GM21381 (cell line): Measurements from ENCODE around the gene COL7A1.
"Not testable (repeated sequence)": the region's sequence is repeated elsewhere in the genome, so short reads cannot be mapped to it uniquely, and the experiment has no call there.

Experiments
- ATAC-seq: cut with Tn5 transposase; IDR thresholded peaks from one replicate; pipeline ENCODE4 v1.9.1; 2021; ENCODE audit warnings: mild to moderate bottlenecking, moderate library complexity; ENCODE audit not compliant: unreplicated experiment

The COL7A1 gene

DNA sequence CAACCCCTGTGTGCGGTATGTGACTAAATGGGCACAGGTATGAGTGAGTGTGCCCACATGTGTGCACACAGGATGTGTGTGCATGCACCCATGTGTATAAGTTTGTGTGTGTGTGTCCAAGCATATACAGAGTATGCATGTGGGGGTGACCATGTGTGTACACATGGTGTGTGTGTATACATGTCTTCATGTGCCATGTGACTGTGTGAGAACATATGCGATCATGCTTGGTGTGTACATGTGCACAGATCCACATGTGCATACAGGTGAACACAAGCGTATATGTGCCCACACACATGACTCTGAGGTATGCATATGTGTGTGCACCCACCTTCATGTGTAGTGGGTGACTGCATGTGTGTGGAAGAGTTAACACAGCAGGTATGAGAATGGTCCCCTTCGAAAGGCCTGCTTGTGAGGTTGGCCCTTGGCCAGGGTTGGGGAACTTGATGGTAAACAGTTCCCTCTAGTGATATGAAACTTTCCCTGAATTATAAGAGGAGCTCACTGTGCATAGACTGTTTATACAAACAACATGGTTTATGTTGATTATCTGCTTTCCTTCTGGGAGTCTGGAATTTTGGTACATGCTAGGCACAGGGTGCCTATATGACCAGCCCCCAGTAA, 48.8 kb downstream of the COL7A1 start:
- no peak for ATAC-seq

DNA sequence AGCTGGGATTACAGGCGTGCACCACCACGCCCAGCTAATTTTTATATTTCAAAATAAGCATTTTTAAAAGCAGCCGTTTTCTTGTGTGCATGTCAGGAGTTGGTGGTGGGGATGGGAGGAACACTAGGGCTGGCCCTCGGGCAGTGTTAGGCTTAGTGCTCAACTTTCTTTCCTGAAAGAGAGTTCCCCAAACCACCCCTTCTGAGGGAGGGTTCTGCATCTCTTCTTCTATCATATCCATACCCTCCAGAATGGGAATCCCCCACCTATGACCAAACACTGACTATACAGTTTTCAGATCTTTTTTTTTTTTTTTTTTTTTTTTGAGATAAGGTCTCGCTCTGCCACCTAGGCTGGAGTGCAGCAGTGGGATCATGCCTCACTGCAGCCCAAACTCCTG, 51.0 kb downstream of the COL7A1 start:
- ATAC-seq, result no peak

DNA sequence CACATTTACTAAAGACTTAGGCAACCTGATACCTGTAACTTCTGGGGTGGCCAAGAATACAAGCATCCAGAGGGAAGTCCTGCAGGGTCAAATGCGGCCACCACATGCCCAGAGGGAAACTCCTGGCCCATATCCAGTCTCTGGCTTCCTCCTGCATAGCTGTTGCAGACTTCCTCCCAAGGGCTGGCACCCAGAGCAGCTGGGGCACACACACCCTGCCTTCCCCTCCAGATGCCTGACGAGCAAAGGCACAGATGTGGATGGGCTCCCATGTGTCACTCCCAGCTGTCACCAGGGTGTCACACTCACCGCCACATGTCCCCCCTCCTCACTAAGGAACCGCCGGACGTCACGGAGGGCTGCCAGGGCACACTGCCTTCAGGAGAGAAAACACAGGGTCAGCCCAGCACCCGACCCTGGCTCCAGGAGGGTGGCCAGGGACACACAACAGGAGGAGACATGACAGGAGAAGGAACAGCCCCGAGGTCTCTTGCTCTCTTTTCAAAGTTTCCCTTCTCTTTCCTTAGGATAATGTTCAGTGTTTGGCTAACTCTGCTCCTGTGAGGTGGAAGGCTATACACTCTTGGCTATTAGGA, 51.8 kb downstream of the COL7A1 start:
- ATAC-seq, result no peak

DNA sequence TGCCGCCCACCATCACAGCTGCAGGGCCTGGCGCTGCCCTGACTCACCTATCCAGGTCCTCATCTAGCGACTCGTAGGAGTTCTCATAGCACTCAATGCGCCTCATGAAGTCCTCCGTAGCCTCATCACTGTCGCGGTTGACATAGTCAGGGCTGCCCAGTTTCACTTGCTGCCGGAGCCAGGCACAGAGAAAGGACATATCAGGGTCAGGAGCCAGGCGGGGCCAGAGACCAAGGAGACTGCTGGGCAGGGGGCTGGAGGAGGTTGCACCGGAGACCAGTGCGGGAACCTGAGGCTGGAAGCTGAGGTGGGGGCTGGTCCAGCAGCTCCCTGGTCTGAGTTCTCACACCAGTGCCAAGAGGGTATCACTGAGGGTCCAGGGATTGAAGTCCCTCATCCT, 56.7 kb downstream of the COL7A1 start:
- ATAC-seq, result no peak

DNA sequence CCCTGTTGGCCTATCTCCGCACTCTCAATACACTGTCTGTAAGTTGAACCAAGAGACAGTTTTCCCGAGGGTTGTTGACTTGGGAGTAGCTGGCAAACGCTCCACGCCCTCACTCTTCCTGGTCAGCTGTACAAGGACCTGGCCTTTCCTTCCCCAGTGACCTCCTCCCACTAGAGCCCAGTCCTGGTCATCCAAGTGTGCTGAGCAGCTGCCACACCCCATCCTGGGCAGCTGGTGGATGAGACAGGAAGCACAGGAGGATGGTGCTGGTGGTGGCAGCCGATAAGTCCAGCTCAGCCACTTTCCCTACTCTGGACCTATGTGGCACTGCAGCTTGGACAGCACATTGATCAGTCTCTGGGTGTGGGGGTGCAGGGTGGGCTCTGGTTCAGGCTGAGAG, 58.3 kb downstream of the COL7A1 start:
- no peak for ATAC-seq

DNA sequence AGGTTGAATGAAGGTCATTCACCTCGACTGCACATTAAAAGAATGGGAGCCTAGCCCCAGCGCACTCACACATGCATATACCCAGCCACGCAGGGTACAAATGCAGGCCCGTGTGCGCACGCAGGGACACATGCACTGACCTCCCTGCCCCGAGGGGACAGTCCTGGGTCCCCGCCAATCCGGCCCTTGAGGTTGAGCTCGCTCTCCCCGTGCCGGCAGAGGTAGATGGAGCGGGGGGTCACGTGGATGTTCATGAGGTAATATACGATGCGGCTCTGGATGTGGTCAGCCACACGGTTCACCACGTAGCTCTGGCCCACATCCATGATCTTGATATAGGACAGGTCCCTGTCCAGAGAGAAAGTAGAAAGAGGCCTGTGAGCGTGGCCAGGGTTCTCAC, 59.0 kb downstream of the COL7A1 start:
- no peak for ATAC-seq

DNA sequence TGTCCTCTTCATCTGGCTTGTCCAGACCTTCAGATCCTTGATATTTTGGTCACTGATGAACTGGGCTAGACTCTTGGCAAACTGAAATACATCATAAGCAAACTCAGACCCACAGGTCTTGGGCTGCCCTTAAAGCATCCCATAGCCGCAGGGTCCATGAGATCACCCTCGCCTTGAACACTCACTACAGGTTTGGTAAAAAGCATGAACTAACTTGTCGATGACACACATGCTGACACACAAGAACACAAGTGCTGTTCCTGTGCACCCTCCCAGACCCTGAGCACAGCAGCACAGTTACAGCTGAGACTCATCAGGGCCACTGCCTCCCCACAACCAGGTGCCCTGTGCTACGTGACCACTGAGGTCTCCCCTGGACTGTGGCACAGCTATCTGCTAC, 59.6 kb downstream of the COL7A1 start:
- no peak for ATAC-seq

DNA sequence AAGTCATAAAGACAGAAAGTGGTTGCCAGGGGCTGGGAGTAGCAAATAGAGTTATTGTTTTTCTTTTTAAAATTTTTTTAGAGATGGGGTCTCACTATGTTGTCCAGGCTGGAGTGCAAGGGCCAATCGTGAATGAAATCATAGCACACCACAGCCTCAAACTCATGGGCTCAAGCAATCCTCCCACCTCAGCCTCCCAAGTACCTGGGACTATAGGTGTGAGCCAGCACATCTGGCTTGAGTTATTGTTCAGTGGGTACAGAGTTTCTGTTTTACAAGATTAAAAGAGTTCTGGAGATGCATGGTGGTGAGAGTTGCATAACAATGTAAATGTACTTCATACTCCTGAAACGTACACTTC, 62.2 kb downstream of the COL7A1 start:
- no peak for ATAC-seq

DNA sequence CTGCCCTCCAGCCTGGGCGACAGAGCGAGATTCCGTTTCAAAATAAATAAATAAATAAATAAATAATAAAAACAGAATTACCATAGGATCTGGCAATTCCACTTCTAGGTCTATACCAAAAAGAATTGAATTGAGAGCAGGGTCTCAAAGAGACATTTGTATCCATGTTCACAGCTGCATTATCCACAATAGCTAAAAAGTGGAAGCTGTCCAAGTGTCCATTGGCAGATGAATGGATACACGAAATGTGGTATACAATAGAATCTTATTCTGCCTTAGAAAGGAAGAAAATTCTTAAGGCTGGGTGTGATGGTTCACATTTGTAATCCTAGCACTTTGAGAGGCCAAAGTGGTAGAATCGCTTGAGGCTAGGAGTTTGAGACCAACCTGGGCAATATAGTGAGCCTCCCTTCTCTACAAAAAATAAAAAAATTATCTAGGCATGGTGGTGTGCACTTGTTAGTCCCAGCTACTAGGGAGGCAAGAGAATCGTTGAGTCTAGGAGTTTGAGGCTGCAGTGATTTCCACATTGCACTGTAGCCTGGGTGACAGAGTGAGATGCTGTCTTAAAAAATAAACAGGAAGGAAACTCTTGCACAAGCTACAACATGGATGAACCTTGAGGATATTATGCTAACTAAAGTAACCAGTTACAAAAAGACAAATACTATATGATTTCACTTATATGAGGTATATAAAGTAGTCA, 62.7 kb downstream of the COL7A1 start:
- ATAC-seq, result no peak

DNA sequence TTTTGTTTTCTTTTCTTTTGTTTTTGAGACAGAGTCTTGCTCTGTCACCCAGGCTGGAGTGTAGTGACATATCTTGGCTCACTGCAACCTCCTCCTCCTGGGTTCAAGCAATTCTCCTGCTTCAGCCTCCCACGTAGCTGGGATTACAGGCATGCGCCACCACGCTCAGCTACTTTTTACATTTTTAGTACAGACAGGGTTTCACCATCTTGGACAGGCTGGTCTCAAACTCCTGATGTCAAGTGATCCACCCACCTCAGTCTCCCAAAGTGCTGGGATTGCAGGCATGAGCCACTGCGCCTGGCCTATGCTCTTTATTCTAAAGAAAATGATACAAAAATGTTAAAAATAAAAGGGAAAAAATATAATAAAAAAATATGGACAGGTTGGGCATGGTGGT, 64.4 kb downstream of the COL7A1 start:
- not testable (repeated sequence) for ATAC-seq

DNA sequence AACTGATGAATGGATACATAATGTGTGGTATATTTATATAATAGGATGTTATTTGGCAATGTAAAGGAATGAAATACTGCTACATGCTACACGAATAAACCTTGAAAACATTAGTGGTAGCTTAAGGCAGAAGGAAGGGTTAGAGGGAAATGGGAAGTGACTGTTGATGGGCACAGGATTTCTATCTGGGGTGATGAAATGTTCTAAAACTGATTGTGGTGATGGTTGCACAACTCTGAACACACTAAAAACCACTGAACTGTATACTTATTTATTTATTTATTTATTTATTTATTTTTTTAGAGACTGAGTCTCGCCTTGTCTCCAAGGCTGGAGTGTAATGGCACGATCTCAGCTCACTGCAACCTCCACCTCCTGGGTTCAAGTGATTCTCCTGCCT, 66.4 kb downstream of the COL7A1 start:
- ATAC-seq, result no peak

DNA sequence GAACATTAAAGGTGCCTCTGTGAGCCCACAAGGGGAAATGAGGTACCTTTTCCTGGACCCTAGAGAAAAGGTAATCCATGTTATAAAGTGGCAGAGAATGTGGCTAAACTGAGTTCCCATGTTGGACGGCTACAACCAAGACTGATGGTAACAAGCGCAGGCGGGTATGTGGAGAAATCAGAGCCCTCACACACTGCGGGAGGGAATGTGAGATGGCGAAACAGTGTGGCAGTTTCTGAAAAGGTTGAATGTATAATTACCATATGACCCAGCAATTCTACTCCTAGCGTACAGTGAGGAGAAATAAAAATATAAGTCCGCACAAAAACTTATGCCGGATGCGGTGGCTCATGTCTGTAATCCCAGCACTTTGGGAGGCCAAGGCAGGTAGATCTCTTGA, 67.1 kb downstream of the COL7A1 start:
- ATAC-seq, result no peak

DNA sequence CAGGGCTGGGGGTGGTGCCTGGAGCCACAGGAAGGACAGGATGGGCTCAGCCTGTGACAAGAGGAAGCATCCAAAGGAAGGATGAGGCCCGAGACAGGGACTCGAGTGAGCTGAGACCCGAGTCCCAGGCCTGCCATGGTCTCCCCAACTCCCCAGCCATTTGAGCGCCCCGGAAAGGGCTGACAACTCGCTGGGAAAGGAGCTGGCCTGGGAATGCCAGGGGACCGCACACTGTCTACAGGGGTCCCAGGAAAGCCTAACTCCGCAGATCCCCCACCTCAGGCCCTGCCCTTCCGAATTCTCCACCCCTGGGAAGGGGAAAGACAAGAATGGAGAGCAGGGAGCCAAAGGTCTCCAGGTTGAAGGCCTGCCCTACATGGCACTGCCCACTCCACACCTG, 70.2 kb downstream of the COL7A1 start:
- ATAC-seq, result no peak

DNA sequence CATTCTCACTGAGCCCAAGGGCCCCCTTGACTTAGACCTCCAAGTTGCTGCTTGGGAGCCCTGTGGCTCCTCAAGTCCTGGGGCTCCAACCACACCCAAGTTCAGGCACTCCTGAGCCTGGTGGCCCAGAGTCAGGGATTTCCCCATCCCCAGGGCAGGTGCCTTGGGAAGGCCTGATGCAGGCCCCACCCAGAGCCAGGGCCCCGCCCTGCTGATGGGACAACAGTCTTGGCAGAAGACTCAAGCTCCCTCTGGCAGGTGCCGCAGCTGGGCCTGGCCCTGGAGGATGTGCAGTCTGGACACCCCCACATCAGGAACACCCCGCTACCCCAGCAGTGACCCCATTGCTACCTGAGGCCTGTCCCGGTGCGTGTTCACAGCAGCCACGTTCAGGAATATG, 73.5 kb downstream of the COL7A1 start:
- ATAC-seq, result no peak

DNA sequence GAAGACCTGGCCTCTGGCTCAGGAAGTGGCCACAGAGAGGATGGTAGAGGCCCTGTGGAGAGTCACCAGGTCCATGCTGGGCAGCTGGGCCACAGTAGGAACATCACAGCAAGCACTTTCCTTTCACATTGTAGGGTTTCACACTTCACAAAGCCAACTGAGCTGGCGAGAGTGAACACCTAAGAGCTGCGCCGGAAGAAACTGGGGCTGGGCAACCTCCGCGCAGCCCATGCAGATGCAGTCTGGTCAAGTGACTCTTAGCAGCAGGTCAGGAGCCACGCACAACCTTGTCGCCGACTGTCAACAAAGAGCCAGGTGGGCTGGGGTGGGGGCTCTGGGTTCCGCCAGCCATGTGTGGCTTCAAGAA, 75.9 kb downstream of the COL7A1 start:
- ATAC-seq, result no peak

DNA sequence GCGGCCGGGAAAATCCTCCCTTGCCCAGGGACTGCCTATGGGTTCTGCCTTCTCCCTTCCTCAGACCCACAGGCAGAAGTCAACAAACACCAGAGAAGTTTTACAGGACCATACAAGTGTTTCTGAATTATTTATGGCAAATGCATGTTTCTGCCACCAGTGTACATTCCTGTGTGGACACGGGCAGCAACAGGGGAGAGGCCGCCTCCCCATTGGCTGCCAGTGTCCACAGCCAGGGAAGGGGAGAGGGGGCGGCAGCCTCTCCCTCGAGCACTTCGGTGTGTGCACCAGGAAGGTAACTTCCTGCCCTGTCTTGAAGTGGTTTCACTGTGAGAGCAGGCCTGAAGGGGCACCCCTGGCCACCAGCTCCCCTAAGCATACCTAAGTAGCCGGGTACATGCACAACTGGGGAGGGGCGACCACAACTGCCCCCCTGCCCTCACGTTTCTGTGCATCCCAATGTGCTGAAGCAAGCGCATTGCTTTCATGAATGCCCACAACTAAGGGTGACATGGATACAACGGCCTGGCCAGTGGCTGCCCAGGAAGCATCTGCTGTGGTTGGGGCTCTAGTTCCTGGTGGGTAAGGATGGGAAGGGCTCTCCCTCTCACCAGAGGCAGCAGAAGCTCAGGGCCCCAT, 76.4 kb downstream of the COL7A1 start:
- ATAC-seq, result no peak

DNA sequence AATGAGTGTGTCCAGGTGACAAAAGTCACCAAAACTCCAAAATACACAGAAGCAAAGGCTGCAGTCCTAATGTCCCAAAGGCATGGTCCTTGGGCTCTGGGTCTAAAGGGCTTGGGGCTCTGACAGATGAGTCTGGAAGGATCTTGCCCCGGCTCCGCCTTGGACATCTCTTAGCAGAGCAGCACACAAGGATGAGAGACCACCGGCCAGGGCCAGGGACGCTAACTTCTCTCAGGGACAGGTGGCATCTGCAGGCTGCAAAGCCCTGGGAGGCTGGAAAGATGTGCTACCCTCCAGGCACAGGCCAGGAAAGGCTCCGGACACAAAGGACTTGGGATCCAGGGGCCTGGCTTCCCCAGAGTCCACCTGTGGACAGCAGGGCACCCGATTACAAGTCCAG, 77.1 kb downstream of the COL7A1 start:
- ATAC-seq, result no peak

DNA sequence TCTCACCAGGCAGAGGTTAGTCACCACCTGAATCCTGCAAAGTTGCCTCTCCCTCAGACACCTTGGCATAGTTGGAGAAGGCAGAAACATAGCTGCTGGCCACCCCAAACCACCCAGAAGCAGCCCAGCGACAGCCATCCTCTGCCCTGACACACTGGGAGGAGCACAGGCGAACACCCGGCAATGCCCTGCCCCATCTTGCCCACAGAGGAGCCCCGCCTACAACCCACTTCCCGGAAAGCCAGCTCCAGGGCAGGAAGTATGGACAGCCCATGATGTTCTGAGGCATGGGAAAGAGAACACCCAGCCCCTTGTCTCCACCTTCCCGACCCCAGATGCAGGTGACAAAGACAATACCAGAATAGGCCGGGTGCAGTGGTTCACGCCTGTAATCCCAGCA, 78.6 kb downstream of the COL7A1 start:
- ATAC-seq, result no peak

DNA sequence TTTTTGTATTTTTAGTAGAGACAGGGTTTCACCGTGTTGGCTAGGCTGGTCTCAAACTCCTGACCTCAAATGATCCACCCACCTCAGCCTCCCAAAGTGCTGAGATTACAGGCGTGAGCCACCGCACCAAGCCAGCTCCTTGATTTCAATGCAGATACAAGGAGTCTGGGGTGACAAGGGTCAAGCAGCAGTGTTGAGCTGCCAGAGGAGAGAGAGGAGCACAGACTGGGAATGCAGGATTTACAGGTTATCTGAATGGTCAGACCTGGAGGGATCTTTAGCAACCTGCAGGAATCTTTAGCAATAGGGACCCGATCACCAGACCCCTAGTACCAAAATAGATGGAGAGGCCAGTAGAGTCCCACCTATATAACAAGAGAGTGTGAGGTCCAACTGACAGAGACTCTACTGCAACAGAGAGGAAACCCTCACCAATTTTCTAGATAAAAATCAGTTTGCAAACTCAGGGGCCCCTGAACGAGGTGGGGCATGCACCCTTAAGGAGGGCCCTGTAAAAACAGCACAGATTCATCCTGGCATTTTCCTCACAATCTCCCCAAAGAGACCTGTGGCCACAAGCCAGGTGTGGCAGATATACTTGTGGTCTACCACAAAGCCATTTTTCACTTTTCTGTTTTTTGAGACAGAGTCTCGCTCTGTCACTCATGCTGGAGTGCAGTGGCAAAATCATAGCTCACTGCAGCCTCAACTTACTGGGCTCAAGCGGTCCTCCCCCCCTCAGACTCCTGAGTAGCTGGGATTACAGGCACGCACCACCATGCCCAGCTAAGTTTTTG, 80.5 kb downstream of the COL7A1 start:
- no peak for ATAC-seq
